G401 (cell line): ENCODE data around the gene SLC39A12. TPM values are rescaled to one million over a fixed set of nuclear protein-coding genes. Genes with fewer than 3 reads are reported as not detected.

Source experiments
- DNase-seq: peaks from one replicate; pipeline ENCODE4 v3.0.0-alpha.2; 2015; ENCODE audit warnings: low spot score
- in situ Hi-C: cut with HindIII; loops from 2 replicates; pipeline ENCODE4 v1.10.0; 2016; ENCODE audit warnings: low sequenced_read_pairs, mixed read lengths
- total RNA-seq: library from RNA; depleted of rRNA; stranded (reverse); fragments of >200 nt; shearing (Covaris generic); gene quantifications from 2 replicates; pipeline ENCODE4 v1.2.3, GENCODE V29; 2014

The SLC39A12 gene
- total RNA-seq, 1 experiment from 2014 or later, result not detected

DNA sequence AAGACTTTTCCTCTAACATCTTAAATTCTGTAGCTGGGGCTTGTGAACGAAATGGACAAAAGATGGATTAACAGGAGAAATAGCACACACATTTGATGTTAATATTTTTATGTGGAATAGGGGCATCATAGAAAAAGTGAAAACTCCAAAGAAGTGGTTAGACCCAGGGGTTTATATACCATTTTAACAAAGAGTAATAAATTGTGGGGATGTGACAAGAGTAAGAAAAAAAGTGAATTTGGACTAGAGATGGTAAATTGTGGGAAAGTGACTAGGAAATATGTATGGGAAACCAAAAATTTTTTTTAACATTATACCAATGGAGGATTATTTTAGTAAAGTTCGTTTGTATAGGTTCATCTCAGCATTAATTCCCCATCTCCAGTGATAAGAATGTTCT, 8.2 kb downstream of the SLC39A12 start:
- in situ Hi-C loops, result no loop called here
- no peak for DNase-seq

DNA sequence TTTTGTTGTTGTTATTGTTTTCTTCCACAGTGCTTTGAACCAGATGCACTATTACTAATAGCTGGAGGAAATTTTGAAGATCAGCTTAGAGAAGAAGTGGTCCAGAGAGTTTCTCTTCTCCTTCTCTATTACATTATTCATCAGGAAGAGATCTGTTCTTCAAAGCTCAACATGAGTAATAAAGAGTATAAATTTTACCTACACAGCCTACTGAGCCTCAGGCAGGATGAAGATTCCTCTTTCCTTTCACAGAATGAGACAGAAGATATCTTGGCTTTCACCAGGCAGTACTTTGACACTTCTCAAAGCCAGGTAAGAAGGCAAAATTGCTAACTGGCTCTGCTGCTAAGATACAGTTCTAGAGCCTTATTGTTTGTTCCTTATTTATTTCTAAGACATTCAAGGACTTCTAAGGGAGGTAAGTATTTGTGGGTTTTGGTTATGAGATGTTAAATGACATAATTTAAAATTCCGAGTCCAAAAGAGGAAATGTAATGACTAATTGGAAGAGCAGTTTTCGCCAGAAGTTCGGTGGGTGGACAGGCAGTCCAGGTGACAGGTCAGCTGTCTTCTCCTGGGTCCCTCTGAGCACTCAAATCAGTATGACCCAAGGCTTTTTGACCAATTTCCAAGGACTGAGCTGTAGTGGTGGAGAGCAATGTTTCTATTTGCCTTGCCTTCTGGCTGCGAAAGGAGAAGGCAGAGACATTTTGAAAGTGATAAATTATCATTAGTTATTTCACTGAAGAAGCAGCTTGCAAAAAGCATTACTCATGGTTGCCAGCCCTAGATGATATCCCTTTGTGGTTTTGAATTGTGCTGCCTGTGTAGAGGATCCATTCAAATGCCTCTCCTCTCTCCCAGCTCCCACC, 10.1 kb downstream of the SLC39A12 start:
- in situ Hi-C loops, result no loop called here
- DNase-seq, result no peak

DNA sequence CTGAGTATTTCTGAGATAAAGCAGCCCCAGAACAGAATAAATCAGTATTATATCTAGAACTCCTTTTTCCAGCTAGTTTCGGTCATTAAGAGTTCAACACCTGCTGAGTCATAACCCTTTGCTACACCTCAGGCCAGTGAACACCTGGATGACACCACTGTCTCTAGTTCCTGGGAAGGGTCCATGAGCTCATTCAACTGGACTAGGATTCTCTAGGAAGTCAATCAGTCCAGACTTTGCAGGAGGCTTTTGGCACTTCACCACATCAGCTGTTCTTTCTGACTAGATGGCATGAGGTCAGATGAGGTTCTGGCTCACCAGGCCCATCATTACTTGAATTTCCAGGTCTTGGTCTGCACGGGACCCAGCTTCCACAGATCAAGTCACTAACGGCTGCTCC, 11.7 kb downstream of the SLC39A12 start:
- DNase-seq, result no peak
- in situ Hi-C loops, result no loop called here

DNA sequence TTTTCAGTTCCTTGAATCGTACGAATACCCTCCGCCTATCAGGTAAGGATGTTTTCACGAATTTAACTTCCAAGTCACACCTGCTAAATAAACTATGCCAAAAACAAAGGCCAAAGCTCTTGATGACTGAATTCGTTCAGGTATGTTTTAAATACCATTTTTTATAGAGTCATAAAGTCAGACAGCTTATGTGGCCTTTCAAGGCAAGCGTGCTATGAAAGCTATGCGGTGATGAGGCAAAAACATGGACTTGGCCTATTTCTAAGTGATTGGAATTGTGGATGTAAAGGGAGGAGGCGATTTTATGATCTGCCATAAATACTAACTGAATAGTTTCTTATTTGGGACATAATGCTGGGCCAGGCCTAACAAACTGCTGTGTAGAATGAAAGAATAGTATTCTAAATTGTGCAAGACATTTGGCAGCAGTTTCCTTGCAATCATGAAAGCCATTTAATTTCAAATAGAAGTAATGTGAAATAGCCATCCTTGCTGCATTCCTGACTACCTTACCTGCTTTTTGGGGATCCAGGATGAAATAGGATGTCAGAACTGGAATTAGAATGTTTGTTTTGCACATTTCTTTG, 14.0 kb downstream of the SLC39A12 start:
- in situ Hi-C loops, result no loop called here
- DNase-seq, result no peak

DNA sequence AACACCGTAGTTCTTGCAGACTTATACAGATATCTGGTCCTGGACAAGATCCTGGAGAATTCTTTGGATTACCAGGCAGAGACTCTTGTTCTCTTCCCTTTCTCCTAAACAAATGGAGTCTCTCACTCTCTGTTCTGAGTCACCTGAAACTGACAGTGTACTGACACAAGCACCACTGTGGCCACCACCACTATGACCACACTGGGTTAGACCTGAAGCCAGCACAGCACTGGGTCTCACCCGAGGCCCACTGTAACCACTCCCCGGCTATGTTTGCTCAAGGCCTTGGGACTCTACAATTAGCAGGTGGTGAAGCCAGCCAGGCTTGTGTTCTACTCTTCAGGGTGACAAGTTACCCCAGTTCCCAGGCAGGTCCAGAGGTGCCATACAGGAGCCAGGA, 22.8 kb downstream of the SLC39A12 start:
- no peak for DNase-seq
- in situ Hi-C loops, result no loop called here

DNA sequence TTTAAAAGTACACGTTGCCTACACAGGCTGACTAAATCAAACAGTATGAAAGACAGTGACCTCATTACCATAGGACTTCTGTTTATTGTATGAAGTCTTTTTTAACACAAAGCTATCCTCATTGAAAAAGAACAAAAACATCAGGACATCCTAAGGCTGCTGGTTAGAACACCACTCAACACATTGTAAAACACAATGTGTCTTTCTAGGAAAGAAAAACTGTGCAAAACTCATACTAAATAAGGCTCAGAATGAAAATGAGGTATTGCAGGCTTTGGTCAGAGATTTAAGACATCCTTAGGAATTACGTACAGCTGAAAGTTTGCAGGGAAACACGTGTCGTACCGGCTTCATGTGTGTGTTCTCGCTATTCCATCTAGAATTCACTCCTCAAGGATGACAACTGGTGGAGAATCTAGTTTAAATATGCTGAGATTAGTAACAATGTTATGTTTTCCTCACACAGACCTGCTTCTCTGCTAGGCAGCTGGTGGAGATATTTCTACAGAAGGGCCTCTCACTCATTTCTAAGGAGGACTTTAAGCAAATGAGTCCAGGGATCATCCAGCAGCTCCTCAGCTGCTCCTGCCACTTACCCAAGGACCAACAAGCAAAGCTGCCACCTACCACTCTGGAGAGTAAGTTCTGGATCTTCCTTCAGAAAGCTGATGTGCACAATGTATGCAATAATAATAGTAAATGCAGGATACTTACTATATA, 29.3 kb downstream of the SLC39A12 start:
- DNase-seq, result no peak
- in situ Hi-C loops, result no loop called here

DNA sequence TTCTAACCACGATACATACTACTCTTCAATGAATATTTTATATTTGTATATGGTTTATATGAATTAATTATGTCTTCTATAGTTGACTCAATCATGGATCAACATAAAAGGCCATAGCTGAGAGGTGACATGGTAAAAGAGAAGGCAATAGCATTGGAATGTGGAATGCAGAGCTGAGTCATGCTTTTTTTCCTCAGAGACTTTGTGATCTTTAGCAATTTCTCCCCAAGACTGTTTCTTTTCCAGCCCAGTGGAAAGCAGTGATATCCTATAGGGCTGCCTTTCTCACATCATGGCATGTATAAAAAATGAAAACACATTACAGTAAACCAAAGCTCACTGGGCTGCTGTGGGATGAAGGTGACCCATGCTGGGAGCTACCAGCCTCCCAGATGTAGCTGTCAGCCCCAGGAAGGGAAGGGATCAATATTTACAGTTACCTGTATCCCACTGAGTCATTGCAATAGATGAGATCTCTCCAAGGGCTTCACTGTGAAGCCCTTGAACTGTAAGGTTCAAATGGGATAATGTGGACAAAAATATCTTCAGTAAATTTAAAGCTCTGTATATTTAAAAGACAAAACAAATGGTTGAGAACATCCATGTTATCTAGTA, 30.2 kb downstream of the SLC39A12 start:
- DNase-seq, result no peak
- in situ Hi-C loops, result no loop called here

DNA sequence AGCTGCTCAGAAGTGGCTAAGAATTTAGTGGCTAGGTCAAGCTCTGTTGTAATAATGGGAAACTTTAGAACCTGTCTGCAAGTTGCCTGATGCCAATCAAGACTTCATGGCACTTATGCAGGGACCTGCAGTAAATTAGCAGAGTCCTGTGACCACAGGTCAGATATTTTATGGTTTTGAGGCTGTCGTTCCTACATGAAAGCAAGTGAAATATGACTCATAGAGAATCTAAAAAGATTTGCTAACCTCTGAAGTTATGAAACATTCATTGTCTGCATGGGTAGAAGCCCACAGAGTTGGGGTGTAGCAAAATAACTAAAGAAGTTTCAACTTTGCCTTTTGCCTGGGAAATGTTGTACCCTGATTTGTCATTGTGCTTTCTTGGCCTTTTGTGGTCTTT, 32.3 kb downstream of the SLC39A12 start:
- no peak for DNase-seq
- in situ Hi-C loops, result no loop called here

DNA sequence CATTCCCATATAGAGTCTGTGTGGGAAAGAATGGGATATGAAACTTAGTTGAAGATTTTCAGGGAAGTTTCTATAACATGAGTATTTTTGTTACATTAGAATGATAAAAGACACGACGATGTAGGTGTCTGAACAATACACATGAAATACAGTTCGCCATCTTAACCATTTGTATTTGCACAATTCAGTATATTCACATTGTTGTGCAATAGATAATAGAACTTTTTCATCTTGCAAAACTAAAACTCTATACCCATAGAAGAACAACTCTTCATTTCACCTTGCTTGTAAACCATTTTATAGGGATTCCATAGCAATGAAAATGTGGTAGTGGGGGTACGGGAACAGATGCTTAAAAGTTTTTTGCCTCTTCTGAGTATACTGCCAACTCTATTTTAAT, 32.8 kb downstream of the SLC39A12 start:
- in situ Hi-C loops, result no loop called here
- no peak for DNase-seq

DNA sequence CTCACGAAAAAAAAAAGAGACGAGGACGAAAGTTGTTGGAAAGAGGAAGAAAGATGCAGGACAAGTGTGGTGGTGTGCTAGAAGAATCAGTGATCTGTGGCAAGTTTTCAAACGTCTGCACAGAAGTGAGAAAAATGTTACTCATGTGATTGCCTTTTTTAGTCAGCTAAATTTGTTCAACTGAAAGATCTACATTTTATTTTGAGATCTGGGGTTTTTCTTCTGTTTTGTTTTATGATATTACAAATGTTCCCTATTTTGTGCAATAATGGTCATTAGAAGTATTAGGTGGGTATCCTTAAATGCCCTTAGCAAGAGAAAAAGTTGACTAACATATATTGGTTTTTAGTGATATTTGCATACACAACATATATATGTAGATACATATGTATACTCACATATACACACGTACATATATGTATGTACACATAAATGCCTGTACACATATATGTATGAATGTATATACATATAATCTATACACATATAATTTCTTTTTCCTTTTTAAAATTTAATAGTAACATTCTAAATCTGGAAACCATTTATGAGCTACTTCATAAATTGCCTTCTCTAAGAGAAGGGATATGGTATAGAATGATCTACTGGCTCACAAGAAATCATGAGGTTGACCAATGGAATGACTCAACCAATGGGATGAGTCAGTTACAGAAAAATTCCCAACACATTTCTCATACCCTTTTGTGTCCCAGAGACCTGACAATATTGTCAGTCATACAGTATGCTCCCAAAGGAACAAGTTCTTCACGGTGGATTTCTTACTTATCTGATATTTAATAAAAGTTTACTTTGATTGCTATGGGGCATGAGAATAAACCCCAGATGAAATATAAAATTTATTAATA, 38.4 kb downstream of the SLC39A12 start:
- no peak for DNase-seq
- in situ Hi-C loops, result no loop called here

DNA sequence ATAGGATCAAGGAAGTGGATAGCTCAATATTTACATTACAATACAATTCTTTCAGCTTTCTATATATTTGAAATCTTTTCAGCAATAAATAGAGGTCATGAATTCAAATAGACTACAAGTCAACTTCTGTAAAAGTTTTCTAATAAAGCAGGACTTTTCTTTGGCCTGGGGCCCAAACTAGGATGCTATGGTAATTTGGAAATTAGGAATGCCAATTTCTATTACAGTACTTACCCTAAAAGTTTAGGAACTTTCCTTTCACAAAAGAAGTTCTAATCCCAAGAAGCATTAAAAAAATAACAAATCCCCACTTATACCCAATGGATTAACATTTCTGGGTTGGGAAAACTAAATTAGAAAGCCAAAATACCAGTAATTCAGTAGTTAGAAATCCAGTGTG, 40.5 kb downstream of the SLC39A12 start:
- in situ Hi-C loops, result no loop called here
- no peak for DNase-seq

DNA sequence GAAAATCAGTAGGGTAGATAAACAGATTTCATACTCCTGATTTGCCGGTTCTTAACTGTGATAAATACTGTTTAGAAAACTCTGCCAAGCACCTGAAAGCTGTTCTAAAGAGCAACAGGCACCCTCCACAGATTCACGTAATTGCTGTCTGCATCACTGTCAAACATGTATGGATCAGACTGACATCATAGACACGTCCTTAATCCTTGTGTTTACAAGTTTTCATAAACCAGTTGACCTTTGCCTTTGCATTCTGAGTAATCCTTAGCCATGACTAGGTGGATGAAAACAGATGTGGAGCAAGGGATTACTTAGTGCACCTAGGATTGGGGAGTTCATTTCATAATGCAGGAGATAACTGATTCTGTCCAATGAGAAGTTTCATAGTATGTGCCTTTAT, 41.6 kb downstream of the SLC39A12 start:
- DNase-seq, result no peak
- in situ Hi-C loops, result no loop called here

DNA sequence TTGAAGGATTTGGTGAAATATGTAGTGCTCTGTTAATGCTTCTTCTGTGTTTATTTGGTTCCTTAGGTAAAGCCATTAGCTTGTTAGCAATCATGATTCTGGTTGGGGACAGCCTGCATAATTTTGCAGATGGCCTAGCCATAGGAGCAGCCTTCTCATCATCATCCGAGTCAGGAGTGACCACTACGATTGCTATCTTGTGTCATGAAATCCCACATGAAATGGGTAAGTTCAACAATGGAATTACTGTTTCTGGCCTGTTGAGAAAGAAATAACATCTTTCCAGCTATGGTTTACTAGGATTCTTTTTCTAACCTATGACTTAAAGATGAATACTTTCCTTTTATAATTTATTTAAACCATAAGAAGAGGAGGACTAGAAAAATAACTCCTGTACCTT, 48.9 kb downstream of the SLC39A12 start:
- in situ Hi-C loops, result no loop called here
- DNase-seq, result no peak

DNA sequence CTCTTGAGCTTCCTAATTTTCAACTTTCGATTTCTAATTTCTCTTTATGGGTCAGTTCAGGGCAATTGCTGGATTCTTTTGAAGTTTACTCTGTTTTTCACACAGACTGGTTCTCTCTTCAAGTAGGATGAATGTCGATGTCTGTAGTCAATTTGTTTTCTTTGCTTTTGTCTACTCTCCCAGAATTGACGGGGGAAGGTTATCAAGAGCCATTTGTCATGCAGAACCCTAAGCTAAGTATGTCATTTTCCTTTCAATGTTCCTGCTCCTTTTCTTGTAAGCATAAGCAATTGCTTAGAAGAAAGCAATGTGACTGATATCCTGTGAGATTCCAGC, 53.7 kb downstream of the SLC39A12 start:
- in situ Hi-C loops, result no loop called here
- DNase-seq, result no peak

DNA sequence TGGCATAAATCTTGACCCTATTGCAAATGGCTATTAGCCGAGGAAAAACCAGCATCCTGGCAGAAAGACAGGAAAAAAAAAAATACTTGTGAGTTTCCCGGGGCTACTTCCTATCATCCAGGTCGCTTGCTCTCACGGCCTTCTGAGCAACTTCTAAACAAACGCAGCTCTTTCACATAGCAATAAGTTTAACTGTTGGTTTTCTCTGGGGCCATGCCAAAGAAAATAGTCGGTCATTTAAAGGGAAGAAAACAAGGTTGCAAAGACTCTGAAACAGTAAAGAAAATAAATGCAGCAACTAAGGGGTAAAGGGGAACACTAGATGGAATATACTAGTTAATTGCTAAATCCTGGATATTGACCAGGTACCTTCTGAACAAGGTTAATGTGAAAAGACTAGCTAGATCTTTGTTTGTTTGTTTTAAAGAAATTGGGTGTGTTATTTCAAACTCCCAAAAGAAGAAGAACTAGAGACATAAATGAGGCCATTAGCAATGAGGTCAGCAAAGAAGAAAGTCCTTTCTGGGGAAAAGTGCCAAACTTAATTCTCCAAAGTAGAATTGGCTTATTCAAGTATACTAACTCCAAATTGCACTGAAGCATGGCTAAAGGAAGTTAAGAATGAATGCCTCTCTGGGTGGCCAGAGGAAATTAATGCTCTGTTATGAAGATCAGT, 54.2 kb downstream of the SLC39A12 start:
- peak; percentile 30 for DNase-seq
- in situ Hi-C loops, result no loop called here

DNA sequence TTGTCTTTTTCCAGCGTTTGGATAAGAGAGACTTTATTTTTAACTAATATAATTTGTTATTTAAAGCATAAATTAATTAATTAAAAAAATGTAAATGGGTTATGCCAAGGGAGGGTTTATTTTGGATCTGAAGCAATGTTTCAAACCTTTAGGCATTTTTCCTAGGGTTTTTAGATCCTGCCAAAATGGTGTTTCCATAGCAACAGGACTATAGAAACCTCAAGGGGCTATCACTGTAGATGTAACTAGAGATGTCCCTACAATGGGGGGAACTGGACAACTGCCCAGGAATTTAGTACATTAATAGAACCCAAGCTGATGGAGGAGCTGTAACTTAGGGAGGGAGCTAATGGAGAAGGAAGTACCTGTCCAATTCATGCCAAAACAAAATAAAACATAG, 57.3 kb downstream of the SLC39A12 start:
- in situ Hi-C loops, result no loop called here
- no peak for DNase-seq

DNA sequence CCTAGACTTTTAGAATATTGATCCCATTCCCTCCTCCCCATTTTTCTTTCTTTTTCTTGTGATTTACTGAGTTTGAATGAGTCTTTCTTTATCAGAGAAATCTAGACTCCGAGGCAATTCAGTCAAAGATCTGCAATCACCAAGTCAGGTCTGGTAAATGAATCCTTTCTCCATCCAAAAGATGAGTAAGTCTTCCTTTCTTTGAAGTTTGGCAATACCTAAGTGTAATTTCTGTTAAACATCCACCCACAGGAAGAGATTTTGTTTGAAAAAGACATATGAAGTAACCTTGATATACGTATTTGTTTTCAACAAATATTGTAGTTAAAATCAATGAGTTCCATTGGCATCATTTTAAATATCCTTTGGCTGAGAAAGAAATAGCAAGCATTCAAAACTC, 58.3 kb downstream of the SLC39A12 start:
- no peak for DNase-seq
- in situ Hi-C loops, result no loop called here

DNA sequence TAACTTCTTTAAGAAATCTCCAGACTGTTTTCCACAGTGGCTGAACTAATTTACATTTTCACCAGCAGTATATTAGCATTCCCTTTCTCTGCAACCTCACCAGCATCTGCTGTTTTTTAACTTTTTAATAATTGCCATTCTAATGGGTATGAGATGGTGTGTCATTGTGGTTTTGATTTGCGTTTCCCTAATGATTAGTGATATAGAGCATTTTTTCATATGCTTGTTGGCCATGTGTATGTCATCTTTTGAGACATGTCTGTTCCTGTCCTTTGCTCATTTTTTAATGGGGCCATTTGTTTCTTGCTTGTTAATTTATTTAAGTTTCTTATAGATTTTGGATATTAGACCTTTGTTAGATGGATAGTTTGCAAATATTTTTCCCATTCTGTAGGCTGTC, 68.8 kb downstream of the SLC39A12 start:
- in situ Hi-C loops, result no loop called here
- DNase-seq, result no peak
